HG03135 (cell line): ENCODE results near the gene LAMB4.

Experiments
- ATAC-seq: cut with Tn5 transposase; IDR thresholded peaks from one replicate; pipeline ENCODE4 v1.9.1; 2021; ENCODE audit warnings: mild to moderate bottlenecking, moderate library complexity; ENCODE audit not compliant: unreplicated experiment

Gene LAMB4

DNA sequence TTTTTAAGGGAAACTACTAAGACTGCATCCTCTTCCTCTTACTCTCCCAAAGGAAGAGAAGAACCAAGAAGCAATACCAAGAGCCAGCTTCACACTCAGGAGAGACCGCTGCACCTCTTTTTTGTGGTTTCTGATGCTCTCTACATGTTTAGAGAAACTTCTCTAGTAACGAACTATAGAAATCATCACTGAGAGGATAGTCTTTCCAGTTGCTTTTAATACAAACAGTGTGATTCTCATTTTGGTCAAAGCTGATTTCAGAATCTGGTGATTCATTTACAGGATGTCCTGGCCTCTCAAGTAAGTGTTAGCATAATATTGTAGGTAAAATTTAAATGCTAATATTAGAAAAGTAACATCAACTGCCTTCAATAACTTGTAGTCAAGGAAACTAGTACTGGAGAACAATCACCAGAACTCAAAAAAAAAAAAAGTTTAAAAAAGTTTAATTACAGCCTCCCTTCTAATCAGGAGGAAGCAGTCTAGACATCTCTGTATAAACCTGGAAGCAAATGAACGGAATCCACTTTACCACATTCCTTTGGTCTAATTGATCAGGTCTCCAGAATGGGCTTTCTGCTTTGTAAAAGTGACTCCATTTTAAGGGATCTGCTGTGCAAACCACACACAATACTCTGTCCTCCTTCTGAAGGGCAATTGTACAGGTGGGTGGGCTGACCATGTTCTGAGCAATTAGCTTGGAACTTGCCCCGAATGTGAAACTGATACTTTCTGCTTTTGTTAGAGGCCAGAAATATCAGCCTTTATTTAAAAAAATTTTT is 130.2 kb downstream of the LAMB4 start:
- no peak for ATAC-seq

DNA sequence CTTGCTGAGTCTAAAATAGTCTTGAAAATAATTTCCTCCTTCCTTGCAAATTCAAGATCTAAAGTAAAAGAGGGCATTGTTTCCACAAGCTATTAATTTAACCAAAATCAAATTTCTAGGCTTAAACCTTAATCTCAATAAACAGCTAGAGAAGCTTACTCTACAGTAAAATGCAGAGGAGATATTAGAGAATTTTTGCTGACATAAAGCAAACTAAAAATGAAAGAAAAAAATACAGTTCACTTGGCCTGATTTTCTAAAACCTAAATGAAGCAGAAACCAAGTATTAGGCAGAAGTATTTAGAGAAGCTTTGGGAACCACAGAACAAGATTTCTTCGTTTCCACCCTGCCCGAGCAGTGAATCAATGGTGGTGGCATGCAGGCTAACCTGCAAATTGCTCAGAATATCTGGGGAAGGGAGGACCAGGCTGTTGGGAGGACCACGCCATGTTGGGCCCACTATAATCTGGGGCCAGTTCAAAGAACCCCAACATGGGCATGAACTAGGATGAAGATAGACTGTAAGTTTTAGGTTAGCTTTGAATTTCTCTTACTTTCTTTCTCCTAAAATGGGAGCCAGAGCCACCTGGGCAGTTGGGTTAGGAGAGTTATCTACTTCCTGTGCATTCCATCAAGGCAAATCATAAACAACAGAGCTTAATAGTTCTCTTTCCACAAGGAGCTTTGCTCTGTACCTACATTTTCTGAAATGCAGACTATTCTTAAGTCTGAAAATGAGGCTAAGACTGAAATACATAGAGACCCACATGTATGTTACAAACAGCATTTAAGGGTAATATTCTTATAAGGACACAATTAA is 131.3 kb downstream of the LAMB4 start:
- no peak for ATAC-seq

DNA sequence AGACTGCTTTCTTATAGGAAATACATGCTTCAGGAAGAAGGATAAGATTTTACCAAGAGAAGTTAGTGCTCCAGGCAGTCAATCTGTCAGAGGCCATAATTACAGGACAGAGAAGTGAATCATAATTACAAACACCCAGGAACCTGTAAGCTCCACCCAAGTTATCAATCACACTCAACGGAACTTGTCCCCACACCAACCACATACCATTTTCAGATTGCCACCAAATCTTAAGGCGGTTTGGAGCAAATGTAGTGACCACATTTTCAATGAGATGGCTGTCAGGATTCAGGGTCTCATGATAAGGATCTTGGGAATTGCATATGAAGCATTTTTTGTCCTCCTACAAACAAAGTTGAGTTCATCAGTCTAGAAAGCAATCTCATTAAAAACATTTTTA is 132.0 kb downstream of the LAMB4 start:
- no peak for ATAC-seq

DNA sequence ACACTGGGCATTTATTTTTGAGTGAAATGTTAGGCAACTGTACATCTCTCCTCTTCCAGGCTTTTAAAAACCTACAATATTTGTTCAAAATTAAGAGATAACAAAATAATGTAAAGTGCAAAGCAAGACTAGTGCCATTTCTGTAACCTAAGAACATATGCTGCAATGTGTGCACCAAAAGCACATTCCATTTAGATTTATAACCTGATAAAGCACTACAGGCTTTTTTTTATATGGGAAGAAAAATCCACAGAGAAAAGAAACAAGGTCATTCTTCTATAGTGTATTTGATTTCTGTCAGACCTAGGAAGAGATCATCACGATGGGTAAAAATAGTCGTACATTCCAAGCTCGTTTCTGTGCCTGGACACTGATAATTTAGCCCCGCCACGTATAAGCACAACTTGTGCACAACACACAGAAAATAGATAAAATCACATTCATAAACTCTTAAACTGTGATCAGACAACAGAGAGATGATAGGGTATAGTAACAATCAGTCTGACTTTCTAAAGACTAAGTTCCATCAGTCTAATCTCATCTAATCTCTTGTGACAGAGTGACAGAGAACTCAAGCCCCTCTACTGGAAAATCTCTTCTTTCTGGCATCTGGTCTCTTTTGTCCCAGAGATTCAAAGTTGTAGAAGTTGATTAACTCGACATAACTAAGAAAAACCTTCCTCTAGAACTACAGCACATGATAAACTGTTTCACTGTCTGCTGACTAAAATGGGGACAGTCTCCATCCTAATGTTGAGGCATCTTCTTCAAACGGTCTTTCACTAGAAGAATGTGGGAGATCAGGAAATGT is 133.9 kb downstream of the LAMB4 start:
- no peak for ATAC-seq

DNA sequence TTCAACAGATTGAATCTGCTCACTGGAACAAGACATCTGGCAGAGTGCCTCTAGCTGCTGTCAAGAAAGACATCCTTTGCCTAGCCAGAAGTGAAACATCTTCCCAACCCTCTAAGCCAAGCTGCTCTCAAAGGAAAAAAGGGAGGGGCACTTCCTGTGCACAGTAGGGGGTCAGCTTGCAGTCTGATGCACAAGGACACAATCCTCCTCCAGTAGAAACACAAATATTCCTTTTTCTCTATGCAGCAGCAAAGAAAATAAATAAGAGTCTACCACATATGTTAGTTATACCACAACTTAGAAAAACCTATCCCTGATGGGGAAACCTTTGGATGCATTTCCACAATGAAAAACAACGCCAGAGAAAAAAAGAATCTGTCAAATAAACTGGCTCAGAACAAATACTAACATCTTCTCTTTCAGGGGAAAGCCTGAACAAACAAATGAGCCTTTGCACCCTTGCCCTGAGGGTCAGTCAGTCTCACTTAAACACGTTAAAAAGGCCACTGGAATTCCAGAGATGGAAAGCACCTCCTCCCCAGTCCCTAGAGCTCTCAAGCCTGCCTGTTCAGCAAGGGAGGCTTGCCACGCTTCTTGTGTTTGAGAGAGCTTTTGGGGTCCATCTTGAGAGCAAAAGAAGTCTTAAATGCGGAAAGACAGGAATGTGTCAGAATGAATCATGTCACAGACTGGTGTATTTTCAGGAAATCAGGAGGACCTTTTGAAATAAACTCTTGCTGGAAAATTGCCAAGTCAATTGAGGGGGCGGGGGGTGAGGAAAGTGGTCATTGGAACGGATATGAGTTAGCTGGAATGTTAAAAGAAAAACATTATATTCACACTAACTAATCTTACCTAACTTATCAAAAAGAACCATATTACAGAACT is 134.7 kb downstream of the LAMB4 start:
- no peak for ATAC-seq

DNA sequence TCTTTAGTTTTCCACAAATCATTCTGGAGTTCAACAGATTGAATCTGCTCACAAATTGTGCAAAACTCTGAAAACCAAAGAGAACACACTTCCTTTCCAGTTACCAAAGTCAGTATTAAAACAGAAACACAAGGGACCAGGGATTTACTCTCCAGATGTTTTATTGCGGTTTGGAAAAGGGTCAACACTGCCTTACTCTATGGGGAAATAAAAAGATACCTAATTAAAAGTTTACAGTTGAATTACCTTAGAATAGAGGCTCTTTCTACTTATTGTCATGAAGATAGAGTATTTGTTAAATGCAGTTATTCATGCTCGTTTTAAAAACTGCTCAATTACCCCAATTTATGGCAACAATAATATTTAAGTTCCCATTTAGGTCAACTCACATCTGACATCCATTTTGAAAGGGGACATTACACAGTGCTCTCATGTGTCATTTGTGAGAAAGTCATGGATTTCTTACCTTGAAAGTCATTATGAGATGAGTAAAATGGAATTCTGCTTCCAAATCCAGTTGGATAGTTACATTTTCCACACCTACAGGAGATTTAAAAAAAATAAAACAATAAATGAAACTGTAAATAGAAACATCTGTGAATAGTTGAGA is 135.6 kb downstream of the LAMB4 start:
- no peak for ATAC-seq

DNA sequence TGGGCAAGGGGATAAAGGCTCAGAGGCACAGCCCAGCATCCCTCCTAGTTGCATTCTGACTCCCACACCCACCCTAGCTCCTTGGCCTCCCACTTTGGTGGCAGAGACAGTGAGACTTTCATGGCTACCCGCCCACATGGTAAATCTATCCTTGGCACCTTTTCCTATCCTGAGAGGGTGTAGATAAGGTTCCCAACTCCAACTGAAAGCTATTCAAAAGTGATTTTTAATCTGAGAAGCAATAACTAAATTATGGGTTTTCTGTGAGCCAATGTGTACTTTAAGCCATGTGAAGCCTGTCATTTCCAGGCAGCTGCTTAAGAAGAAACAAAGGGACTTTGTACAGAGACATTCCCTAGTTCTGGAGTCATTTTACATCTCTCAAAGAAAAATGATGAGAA is 136.3 kb downstream of the LAMB4 start:
- ATAC-seq = no peak

DNA sequence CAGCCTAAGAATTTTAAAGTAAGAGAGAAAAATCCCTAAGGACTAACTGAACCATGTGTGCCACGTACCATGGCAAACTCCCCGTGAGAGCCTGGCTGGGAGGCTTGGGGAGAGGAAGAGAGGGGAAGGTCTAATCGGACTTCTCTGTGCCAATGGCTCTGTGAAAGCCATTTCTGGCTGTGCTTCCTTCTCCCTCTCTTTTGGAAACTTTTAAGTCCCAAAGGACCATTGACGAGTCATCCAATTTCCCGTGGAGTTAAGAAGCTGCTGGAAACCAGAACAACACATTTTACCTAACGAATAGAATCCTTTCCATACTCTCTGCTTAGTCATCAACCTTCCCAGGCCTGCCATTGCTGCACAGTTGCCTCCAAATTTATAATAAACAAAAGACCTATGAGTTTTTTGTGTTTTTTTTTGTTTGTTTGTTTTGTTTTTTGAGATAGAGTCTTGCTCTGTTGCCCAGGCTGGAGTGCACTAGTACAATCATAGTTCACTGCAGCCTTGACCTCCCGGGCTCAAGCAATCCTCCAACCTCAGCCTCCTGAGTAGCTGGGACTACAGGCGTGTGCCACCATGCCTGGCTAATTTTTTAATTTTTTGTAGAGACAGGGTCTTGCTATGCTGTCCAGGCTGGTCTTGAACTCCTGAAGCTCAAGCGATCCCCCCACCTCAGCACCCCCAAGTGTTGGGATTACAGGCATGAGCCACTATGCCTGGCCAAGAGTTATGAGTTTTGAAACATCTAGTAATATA is 140.4 kb downstream of the LAMB4 start:
- no peak for ATAC-seq

DNA sequence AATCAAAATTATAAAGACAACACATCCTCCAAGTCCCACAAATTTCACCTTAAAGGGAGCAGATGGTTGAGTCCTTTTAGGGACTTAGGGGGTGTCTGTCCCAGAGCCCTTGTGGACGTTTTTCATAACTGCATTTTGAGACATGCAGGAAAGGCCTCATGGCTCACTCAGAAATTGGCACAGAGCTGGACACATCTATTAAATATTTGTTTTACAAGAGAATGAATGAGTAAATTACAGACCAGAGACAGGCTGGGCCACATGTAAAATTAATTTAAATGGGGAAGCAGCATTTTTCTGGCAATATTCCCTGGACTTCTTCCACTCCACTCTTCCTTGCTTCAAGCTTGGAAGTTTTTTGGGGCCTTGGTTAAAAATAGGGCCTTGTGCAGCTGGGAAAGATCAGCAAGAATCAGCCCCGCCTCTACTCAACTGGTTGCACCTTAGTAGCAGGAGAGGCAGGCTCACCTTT is 147.2 kb downstream of the LAMB4 start:
- no peak for ATAC-seq

DNA sequence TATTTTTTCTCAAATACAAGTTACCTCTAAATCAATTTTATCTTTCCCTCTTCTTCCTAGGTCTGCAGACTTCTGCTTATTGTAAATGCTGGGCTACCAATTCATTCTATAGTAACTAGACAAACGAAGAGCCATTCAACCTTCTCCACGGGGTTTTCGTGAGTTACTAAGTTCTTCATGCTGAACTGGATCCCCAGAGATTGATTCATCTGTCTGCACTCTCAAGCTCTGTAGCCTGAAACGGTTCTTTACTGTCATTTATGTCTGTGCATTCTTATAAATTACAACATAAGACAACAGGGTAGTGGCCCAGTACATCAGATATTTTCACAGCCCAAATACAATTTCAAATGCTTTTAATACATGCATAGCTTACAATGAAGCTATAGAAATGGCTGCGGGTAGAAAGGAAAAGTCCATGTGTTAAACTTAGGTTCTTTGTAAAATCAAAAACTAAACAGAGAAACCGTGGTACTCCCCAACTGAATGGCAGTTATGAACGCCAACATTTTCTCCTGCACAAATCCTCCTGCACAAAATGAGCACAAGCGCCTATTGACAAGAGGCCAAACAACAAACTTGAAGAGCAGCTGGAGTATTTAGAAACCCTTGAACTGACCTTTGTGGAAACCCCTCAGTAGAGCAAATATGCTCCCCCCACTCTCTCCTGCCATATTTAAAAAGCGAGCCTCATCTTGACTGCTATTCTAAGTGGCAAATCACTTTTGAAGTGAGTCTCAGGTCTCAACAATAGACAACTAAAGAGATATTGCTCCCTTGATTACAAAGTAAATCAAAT is 147.9 kb downstream of the LAMB4 start:
- no peak for ATAC-seq

DNA sequence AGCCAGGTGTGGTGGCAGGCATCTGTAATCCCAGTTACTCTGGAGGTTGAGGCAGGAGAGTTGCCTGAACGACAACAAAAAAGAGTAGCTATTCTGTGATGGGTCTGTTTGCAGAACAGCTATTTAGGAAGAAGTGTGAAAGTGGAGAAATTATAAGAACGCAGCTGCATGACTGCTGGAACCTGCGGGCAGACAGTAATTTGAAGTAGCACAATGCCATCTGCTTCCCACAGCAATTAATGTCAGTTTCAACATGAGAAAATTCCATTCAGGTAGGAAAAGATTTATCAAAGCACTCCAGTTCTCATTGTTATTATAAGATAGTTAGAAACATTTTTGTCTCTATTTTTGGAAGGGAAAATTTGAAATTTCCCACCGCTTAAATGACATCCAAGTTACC is 148.7 kb downstream of the LAMB4 start:
- ATAC-seq = no peak

DNA sequence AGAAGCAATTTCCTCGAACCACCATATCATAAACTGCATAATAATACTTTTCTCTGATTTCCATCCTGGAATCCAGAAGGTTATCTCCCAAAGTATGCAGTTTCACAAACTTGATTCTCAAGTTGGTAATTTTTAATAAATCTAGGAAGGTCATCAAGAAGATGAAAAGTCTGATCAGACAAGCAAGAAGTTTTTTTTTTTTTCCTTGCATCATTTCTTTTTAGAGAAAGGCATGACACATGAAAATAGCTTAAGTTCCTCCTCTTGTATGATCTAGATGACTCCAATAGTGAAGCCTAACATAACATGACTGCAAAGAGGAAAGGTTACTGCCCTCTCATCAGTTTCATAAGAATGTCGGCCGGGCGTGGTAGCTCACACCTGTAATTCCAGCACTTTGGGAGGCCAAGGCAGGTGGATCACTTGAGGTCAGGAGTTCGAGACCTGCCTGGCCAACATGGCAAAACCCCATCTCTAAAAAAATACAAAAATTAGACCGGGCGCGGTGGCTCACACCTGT is 149.4 kb downstream of the LAMB4 start:
- no peak for ATAC-seq

DNA sequence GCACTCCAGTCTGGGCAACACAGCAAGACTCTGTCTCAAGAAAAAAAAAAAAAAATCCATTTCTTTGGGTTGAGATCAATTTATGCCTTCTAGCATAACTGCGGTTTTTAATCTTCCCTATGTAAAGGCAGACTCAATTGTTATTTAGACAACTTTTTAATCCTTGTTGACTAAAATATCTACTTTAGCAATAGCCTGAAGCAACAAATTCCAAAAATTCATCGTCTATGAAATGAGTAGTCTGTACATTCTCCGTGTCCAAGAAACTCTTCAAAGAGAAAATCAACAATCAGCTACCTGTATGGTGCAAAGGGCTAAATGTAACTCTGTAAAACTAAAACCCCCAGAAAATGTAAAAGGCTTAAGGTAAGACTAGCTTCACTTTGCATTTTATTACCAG is 150.0 kb downstream of the LAMB4 start:
- ATAC-seq = no peak

DNA sequence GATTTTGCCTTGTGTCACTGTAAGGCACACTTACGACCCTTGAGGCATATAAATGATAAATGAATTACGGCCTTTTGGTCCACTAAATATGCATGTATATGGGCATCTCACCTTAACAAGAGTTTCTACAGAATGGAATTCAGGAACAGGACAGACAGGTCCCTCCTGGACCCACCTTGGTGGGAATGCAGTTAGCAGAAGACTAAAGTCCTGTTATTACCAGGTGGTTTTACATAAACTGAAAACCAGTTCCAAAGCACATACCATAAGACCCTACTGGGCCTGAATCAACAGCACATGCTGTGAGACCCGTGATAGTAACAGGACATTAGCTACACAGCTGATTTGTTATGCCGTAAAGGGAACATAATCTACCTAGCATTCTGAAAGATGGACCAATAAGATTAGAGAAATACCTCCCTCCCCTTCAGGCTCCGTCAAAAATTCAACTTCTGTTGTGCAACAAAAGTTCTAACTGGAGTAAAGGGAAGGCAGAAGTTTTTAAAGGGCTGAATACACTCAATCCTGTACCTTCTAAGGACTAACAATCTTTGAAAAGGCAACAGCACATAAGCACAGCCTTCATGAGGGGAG is 151.2 kb downstream of the LAMB4 start:
- ATAC-seq = no peak

DNA sequence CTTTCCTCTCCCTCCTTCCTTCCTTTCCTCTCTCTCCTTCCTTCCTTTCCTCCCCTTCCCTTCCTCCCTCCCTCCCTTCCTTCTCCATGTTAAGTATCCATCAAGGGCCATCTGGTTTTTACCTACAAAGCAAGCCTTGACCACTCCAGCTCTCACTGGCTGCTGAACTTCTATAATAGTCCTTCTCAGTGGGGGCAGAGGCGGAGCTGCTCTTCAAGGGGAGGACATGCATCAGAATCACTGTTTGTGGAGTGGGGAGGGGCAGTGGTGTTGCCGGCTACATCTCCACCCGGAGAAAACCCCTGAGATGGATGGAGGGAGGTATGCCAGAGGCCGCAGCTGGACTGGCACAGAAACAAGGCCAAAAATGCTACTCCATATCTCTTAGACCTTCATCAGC is 153.1 kb downstream of the LAMB4 start:
- ATAC-seq = no peak

DNA sequence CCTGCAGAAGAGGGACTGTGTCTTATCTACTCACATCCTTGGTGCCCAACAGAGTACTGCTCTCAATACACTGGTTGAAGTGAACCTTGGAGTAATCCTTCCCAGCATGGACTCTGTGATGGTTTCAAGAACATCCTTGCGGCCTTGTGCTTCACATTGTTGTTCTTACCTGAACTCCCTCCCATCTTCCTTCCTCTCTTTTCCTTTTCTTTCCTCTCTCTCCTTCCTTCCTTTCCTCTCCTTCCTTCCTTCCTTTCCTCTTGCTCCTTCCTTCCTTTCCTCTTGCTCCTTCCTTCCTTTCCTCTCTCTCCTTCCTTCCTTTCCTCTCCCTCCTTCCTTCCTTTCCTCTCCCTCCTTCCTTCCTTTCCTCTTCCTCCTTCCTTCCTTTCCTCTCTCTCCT is 153.5 kb downstream of the LAMB4 start:
- ATAC-seq = no peak

DNA sequence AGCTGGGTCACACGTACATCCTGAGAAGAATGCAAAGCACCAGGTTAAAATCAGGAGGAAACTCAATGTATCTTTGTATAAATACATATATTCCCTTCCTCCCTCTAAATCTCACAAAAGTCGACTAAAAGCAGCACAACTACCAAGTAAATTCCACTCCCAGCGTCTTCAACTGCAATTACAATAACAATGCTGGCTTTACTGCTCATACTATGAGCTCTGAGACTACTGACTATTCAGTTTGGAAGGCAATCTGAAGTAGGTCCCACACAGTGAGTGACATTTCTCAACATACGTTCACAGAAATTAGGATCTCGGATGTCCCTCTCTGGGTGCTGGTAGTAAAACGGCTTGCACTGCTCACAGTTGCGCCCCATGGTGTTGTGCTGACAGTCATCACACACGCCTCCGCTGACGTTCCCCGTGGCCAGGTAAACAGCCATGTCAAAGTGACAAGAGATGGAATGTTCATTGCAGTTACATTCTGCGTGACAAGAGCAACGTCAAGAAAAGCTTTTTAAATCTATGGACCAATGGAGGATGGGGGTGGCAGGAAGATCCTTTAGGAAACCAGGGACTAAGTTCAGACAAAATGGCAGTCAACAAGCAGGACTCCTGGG is 154.7 kb downstream of the LAMB4 start:
- no peak for ATAC-seq
